ENCODE data around the gene NEK1. TPM values are rescaled to one million over a fixed set of nuclear protein-coding genes. Genes with fewer than 3 reads are reported as not detected.

Gene NEK1
- total RNA-seq, 2 experiments from 2014 or later, result 7.4 to 26.2 TPM

- POLR2A ChIA-PET, result no interaction called here
- no peak overlapping the region for H3K27ac ChIP-seq (ENCODE audit: low read depth, low read length, poor library complexity, severe bottlenecking)
- no peak for DNase-seq (ENCODE audit: low spot score)
- H2AFZ ChIP-seq (ENCODE audit: low read length), result no peak overlapping the region
- no peaks in the 10 kb centered on the region for H3K79me2 ChIP-seq (ENCODE audit: insufficient read depth, low read depth, low read length)
- H3K4me1 ChIP-seq (ENCODE audit: insufficient read depth, low read length, poor library complexity, severe bottlenecking), result no peaks in the 10 kb centered on the region
- TF ChIP-seq EZH2phosphoT487 (IDR thresholded peaks at IDR 0.05; ENCODE audit: borderline replicate concordance, low read depth, low read length) (no peak), CTCF (conservative IDR thresholded peaks at IDR 0.05; ENCODE audit: low read length) (no peak)
- no peak overlapping the region for H3K4me3 ChIP-seq (ENCODE audit: low read depth, low read length, poor library complexity, severe bottlenecking)
- intact Hi-C loops (cut with micrococcal nuclease; ENCODE audit: unreplicated experiment), result no loop called here
- H3K36me3 ChIP-seq (ENCODE audit: insufficient read depth, low read length), result no peaks in the 10 kb centered on the region
- no TSS peak for BruUV-seq (replicated peaks)
- CTCF ChIA-PET (ENCODE audit: unreplicated experiment), result no interaction called here
- H3K9me2 ChIP-seq (ENCODE audit: insufficient read depth, low read length), result no peaks in the 10 kb centered on the region
- H3K9me3 ChIP-seq (ENCODE audit: low read length), result no peaks in the 10 kb centered on the region
- no peak overlapping the region for H3K4me2 ChIP-seq (ENCODE audit: low read length)
- no peaks in the 10 kb centered on the region for H4K20me1 ChIP-seq (ENCODE audit: insufficient read depth, low read length)
Measured at GRCh38 chr4:169359961-169360360, 252.4 kb downstream of the NEK1 start.

GRCh38 chr4:169352360-169352759 is 260.0 kb downstream of the NEK1 start:
- no peak for TF ChIP-seq EZH2phosphoT487 (IDR thresholded peaks at IDR 0.05; ENCODE audit: borderline replicate concordance, low read depth, low read length)
- TF ChIP-seq CTCF (conservative IDR thresholded peaks at IDR 0.05; ENCODE audit: low read length), result no peak
- POLR2A ChIA-PET, result interaction anchor here (0.6 to 0.7 kb wide), 4 partner anchors 44 to 1034 kb away, joined by 3 to 5 read pairs (median 3); partner anchors contain the start of gene DDX60
- BruUV-seq (replicated peaks), result no TSS peak
- no peak overlapping the region for H3K4me3 ChIP-seq (ENCODE audit: low read depth, low read length, poor library complexity, severe bottlenecking)
- CTCF ChIA-PET (ENCODE audit: unreplicated experiment), result no interaction called here
- DNase-seq (ENCODE audit: low spot score), result no peak
- no peaks in the 10 kb centered on the region for H4K20me1 ChIP-seq (ENCODE audit: insufficient read depth, low read length)
- H3K27ac ChIP-seq (ENCODE audit: low read depth, low read length, poor library complexity, severe bottlenecking), result no peak overlapping the region
- no peaks in the 10 kb centered on the region for H3K4me1 ChIP-seq (ENCODE audit: insufficient read depth, low read length, poor library complexity, severe bottlenecking)
- H3K9me2 ChIP-seq (ENCODE audit: insufficient read depth, low read length), result no peaks in the 10 kb centered on the region
- H3K9me3 ChIP-seq (ENCODE audit: low read length), result no peaks in the 10 kb centered on the region
- intact Hi-C loops (cut with micrococcal nuclease; ENCODE audit: unreplicated experiment), result no loop called here
- H3K36me3 ChIP-seq (ENCODE audit: insufficient read depth, low read length), result no peaks in the 10 kb centered on the region
- no peaks in the 10 kb centered on the region for H3K79me2 ChIP-seq (ENCODE audit: insufficient read depth, low read depth, low read length)
- no peak overlapping the region for H3K4me2 ChIP-seq (ENCODE audit: low read length)
- H2AFZ ChIP-seq (ENCODE audit: low read length), result no peak overlapping the region

GRCh38 chr4:169351872-169352271 is 260.5 kb downstream of the NEK1 start:
- ChIA-PET POLR2A (interaction anchor here (0.6 to 0.7 kb wide), 4 partner anchors 44 to 1033 kb away, joined by 3 to 5 read pairs (median 3); partner anchors contain the start of gene DDX60), CTCF (ENCODE audit: unreplicated experiment) (no interaction called here)
- H4K20me1 ChIP-seq (ENCODE audit: insufficient read depth, low read length), result no peaks in the 10 kb centered on the region
- intact Hi-C loops (cut with micrococcal nuclease; ENCODE audit: unreplicated experiment), result no loop called here
- H3K4me1 ChIP-seq (ENCODE audit: insufficient read depth, low read length, poor library complexity, severe bottlenecking), result no peaks in the 10 kb centered on the region
- H3K36me3 ChIP-seq (ENCODE audit: insufficient read depth, low read length), result no peaks in the 10 kb centered on the region
- H2AFZ ChIP-seq (ENCODE audit: low read length), result no peak overlapping the region
- H3K4me2 ChIP-seq (ENCODE audit: low read length), result no peak overlapping the region
- BruUV-seq (replicated peaks), result no TSS peak
- no peaks in the 10 kb centered on the region for H3K79me2 ChIP-seq (ENCODE audit: insufficient read depth, low read depth, low read length)
- H3K4me3 ChIP-seq (ENCODE audit: low read depth, low read length, poor library complexity, severe bottlenecking), result no peak overlapping the region
- TF ChIP-seq CTCF (conservative IDR thresholded peaks at IDR 0.05; ENCODE audit: low read length) (no peak), EZH2phosphoT487 (IDR thresholded peaks at IDR 0.05; ENCODE audit: borderline replicate concordance, low read depth, low read length) (no peak)
- H3K9me2 ChIP-seq (ENCODE audit: insufficient read depth, low read length), result no peaks in the 10 kb centered on the region
- no peak for DNase-seq (ENCODE audit: low spot score)
- H3K9me3 ChIP-seq (ENCODE audit: low read length), result no peaks in the 10 kb centered on the region
- H3K27ac ChIP-seq (ENCODE audit: low read depth, low read length, poor library complexity, severe bottlenecking), result no peak overlapping the region
